OCI-M1 (cell line): Measurements from ENCODE around the gene CEP295NL.
"Not testable (repeated sequence)": the region's sequence is repeated elsewhere in the genome, so short reads cannot be mapped to it uniquely, and the experiment has no call there.

ENCODE experiments used
- DNase-seq: peaks from one replicate; lab custom pipeline; 2025; lab: John Stamatoyannopoulos, UW

Gene CEP295NL

GRCh38 chr17:78905116-78905515, 2.1 kb upstream of the CEP295NL start:
- no peak for DNase-seq

- DNase-seq, result no peak
Measured at GRCh38 chr17:78904371-78904770, 1.4 kb upstream of the CEP295NL start.

- not testable (repeated sequence) for DNase-seq
Measured at GRCh38 chr17:78902231-78902630, 770 bp downstream of the CEP295NL start.

- no peak for DNase-seq
Measured at GRCh38 chr17:78901806-78902205, 1.2 kb downstream of the CEP295NL start.

GRCh38 chr17:78900816-78901215, 2.2 kb downstream of the CEP295NL start:
- DNase-seq, result no peak

- no peak for DNase-seq
Measured at GRCh38 chr17:78899361-78900260, 3.4 kb downstream of the CEP295NL start.

- DNase-seq, result no peak
Measured at GRCh38 chr17:78898947-78899346, 4.1 kb downstream of the CEP295NL start.

GRCh38 chr17:78898075-78898836, 4.7 kb downstream of the CEP295NL start:
- no peak for DNase-seq

GRCh38 chr17:78897664-78898047, 5.3 kb downstream of the CEP295NL start:
- no peak for DNase-seq

GRCh38 chr17:78896834-78897663, 6.0 kb downstream of the CEP295NL start:
- no peak for DNase-seq

GRCh38 chr17:78896091-78896833, 6.7 kb downstream of the CEP295NL start:
- DNase-seq, result no peak

GRCh38 chr17:78895322-78895721, 7.7 kb downstream of the CEP295NL start:
- no peak for DNase-seq

- DNase-seq, result no peak
Measured at GRCh38 chr17:78893684-78894083, 9.3 kb downstream of the CEP295NL start.

GRCh38 chr17:78892936-78893379, 10.0 kb downstream of the CEP295NL start:
- no peak for DNase-seq

- no peak for DNase-seq
Measured at GRCh38 chr17:78892520-78892919, 10.5 kb downstream of the CEP295NL start.

- no peak for DNase-seq
Measured at GRCh38 chr17:78892062-78892456, 10.9 kb downstream of the CEP295NL start.

GRCh38 chr17:78891406-78892061, 11.5 kb downstream of the CEP295NL start:
- DNase-seq, result no peak

GRCh38 chr17:78890498-78890897, 12.5 kb downstream of the CEP295NL start:
- no peak for DNase-seq

- DNase-seq, result not testable (repeated sequence)
Measured at GRCh38 chr17:78890096-78890495, 12.9 kb downstream of the CEP295NL start.

GRCh38 chr17:78889531-78889930, 13.5 kb downstream of the CEP295NL start:
- DNase-seq, result no peak
